PC-3 (cell line): ENCODE measurements around the gene FOXB1. TPM values are rescaled to one million over a fixed set of nuclear protein-coding genes. Genes with fewer than 3 reads are reported as not detected.

Experiments
- ATAC-seq: fragments of 200-7000 bp; cut with Tn5 transposase; 2 replicates; pipeline ENCODE4 v1.9.1; 2020; ENCODE audit warnings: mild to moderate bottlenecking, moderate library complexity
- BruUV-seq: library from RNA; stranded (reverse); fragments of 400-500 nt; replicated peaks from 2 replicates; lab custom pipeline; 2021; lab: Mats Ljungman, UMichigan
- CTCF ChIA-PET: fragments of 300-600 bp; sonication (Branson Sonifier 250); formaldehyde crosslinking; loops from one replicate; lab custom pipeline; 2022; ENCODE audit warnings: antibody characterized with exemption; lab: Charles Lee
- POLR2A ChIA-PET: fragments of 300-600 bp; sonication (Branson Sonifier 250); formaldehyde crosslinking; loops from one replicate; lab custom pipeline; 2022; ENCODE audit warnings: antibody characterized with exemption; ENCODE audit not compliant: unreplicated experiment; lab: Charles Lee
- DNase-seq: peaks from one replicate; pipeline ENCODE4 v3.0.0-alpha.2; 2015
- H2AFZ ChIP-seq: fragments of 300-600 bp; sonication (generic); 2 replicates; pipeline ENCODE4 v1.6.0; 2016; ENCODE audit warnings: antibody characterized with exemption, low read length
- H3F3A ChIP-seq: fragments of 300-600 bp; sonication (generic); one replicate; pipeline ENCODE4 v1.6.0; 2017; ENCODE audit warnings: antibody characterized with exemption, low read length, control low read depth, mild to moderate bottlenecking; ENCODE audit not compliant: unreplicated experiment
- H3K27ac ChIP-seq: fragments of 300-600 bp; sonication (generic); 2 replicates; pipeline ENCODE4 v1.5.1; 2016; ENCODE audit warnings: mild to moderate bottlenecking, low read length
- H3K27me3 ChIP-seq: fragments of 300-600 bp; sonication (generic); 2 replicates; pipeline ENCODE4 v1.6.1; 2016; ENCODE audit warnings: low read length, mixed read lengths
- H3K36me3 ChIP-seq: fragments of 300-600 bp; sonication (generic); 2 replicates; pipeline ENCODE4 v1.6.1; 2016; ENCODE audit warnings: low read depth, mixed run types, low read length, mixed read lengths
- H3K4me1 ChIP-seq: fragments of 300-600 bp; sonication (generic); 2 replicates; pipeline ENCODE4 v1.5.1; 2016; ENCODE audit warnings: low read length; ENCODE audit not compliant: insufficient read depth
- H3K4me2 ChIP-seq: fragments of 300-600 bp; sonication (generic); 2 replicates; pipeline ENCODE4 v1.6.0; 2016; ENCODE audit warnings: low read length
- H3K4me3 ChIP-seq: fragments of 300-600 bp; sonication (generic); 2 replicates; pipeline ENCODE4 v1.5.1; 2016; ENCODE audit warnings: mild to moderate bottlenecking, low read length, mixed read lengths
- H3K79me2 ChIP-seq: fragments of 300-600 bp; sonication (generic); 2 replicates; pipeline ENCODE4 v1.6.1; 2017; ENCODE audit warnings: low read length, mixed read lengths
- H3K9ac ChIP-seq: fragments of 300-600 bp; sonication (generic); 2 replicates; pipeline ENCODE4 v1.6.0; 2016; ENCODE audit warnings: mild to moderate bottlenecking, low read length
- H3K9me2 ChIP-seq: fragments of 300-600 bp; sonication (generic); replicated peaks from 2 replicates; pipeline ENCODE4 v1.6.1; 2016; ENCODE audit warnings: mixed run types, low read length, mixed read lengths
- H3K9me3 ChIP-seq: fragments of 300-600 bp; sonication (generic); 2 replicates; pipeline ENCODE4 v1.6.1; 2016; ENCODE audit warnings: low read length, mixed read lengths
- H4K20me1 ChIP-seq: fragments of 300-600 bp; sonication (generic); 2 replicates; pipeline ENCODE4 v1.6.1; 2016; ENCODE audit warnings: low read length, mixed read lengths
- CTCF ChIP-seq: fragments of 300-600 bp; sonication (generic); conservative IDR thresholded peaks from 2 replicates; pipeline ENCODE4 v1.5.1; 2017; ENCODE audit warnings: antibody characterized with exemption, low read depth, mild to moderate bottlenecking, low read length
- EZH2 ChIP-seq: fragments of 300-600 bp; sonication (generic); IDR thresholded peaks from one replicate; pipeline ENCODE4 v1.6.1; 2017; ENCODE audit warnings: antibody characterized with exemption, mild to moderate bottlenecking, low read length; ENCODE audit not compliant: unreplicated experiment
- EZH2phosphoT487 ChIP-seq: fragments of 300-600 bp; sonication (generic); IDR thresholded peaks from 2 replicates; pipeline ENCODE4 v1.6.1; 2018; ENCODE audit warnings: mild to moderate bottlenecking, antibody characterized with exemption, low read length, borderline replicate concordance
- intact Hi-C: fragments of 100-400 bp; cut with micrococcal nuclease; formaldehyde crosslinking; loops from 2 replicates; pipeline ENCODE4 v1.9.0; 2023
- total RNA-seq: library from RNA; depleted of rRNA; stranded (reverse); fragments of >200 nt; gene quantifications from 2 replicates; pipeline ENCODE4 v1.2.3, GENCODE V29; 2014

Gene FOXB1
- total RNA-seq, 1 experiment from 2014 or later: not detected

GRCh38 chr15:60035344-60035743 lies 31.2 kb downstream of the FOXB1 start:
- ATAC-seq: peak; percentile 83
- H4K20me1 ChIP-seq: no peaks in the 10 kb centered on the region
- H3K27me3 ChIP-seq: peaks cover 15% of the 10 kb centered on the region; the same call in 1 of the 2 replicates
- H3K36me3 ChIP-seq: no peaks in the 10 kb centered on the region
- H3K9me2 ChIP-seq: no peaks in the 10 kb centered on the region
- no TSS peak for BruUV-seq
- ChIA-PET CTCF (no interaction called here), POLR2A (no interaction called here)
- peak; percentile 48 for DNase-seq
- no peak overlapping the region for H3K4me2 ChIP-seq
- no peaks in the 10 kb centered on the region for H3K9me3 ChIP-seq
- H3K4me1 ChIP-seq: peaks cover 4% of the 10 kb centered on the region; the same call in 1 of the 2 replicates
- H2AFZ ChIP-seq: no peak overlapping the region
- H3K4me3 ChIP-seq: no peak overlapping the region
- TF ChIP-seq EZH2phosphoT487 (no peak), EZH2 (no peak), CTCF (no peak)
- no peaks in the 10 kb centered on the region for H3K79me2 ChIP-seq
- H3K27ac ChIP-seq: no peak overlapping the region
- H3K9ac ChIP-seq: no peak overlapping the region
- intact Hi-C loops: no loop called here
- no peaks in the 10 kb centered on the region for H3F3A ChIP-seq

GRCh38 chr15:60039316-60039715 lies 35.2 kb downstream of the FOXB1 start:
- CTCF ChIA-PET: no interaction called here
- no peak for ATAC-seq
- no peaks in the 10 kb centered on the region for H3K36me3 ChIP-seq
- H3K4me1 ChIP-seq: peaks cover 4% of the 10 kb centered on the region; the same call in 1 of the 2 replicates
- intact Hi-C loops: no loop called here
- BruUV-seq: no TSS peak
- H3K27ac ChIP-seq: no peak overlapping the region
- POLR2A ChIA-PET: no interaction called here
- H3K79me2 ChIP-seq: no peaks in the 10 kb centered on the region
- TF ChIP-seq EZH2phosphoT487 (no peak), CTCF (no peak), EZH2 (no peak)
- no peaks in the 10 kb centered on the region for H3F3A ChIP-seq
- H3K27me3 ChIP-seq: peaks cover 15% of the 10 kb centered on the region; the same call in 1 of the 2 replicates
- H3K9me3 ChIP-seq: no peaks in the 10 kb centered on the region
- no peak overlapping the region for H3K4me3 ChIP-seq
- H3K4me2 ChIP-seq: no peak overlapping the region
- no peaks in the 10 kb centered on the region for H3K9me2 ChIP-seq
- no peaks in the 10 kb centered on the region for H4K20me1 ChIP-seq
- no peak overlapping the region for H2AFZ ChIP-seq
- H3K9ac ChIP-seq: no peak overlapping the region
- DNase-seq: no peak

DNA sequence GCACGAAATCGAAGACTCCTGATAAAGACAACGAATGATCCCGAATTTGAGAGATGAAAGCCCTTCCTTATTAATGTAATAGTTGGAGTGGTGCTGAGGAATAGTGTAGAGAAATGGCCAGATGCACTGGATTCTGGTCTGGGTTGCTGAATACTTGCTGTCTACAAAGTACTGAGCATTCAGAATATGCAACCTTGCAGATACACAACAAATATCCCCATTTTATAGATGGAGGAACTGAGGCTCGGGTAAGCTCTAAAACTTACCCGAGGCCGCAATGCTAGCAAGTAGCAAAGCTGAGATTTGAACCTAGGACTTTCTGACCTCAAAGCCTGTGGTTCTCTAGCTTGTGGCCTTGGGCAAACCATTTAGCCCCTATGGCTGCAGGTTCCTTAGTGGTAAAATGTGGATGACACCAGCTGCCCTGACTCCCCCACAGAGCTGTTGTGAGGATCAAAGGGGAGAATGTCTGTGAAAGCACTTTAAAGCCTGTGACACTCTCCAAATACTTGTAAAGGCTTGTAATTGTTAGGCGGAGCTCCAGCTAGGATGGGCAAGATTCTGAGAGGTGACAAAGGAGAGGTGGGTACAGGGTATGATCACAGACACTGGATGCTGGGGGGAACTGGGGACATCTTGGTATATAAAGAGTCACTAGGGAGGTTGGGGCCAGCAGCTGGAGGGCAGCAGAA lies 39.8 kb downstream of the FOXB1 start:
- intact Hi-C loops: no loop called here
- no peaks in the 10 kb centered on the region for H3K79me2 ChIP-seq
- H2AFZ ChIP-seq: no peak overlapping the region
- TF ChIP-seq EZH2 (no peak), CTCF (no peak), EZH2phosphoT487 (no peak)
- no peaks in the 10 kb centered on the region for H3F3A ChIP-seq
- DNase-seq (no peak), ATAC-seq (no peak)
- POLR2A ChIA-PET: no interaction called here
- no peak overlapping the region for H3K27ac ChIP-seq
- H3K9me3 ChIP-seq: no peaks in the 10 kb centered on the region
- no peaks in the 10 kb centered on the region for H3K36me3 ChIP-seq
- CTCF ChIA-PET: no interaction called here
- no peaks in the 10 kb centered on the region for H3K4me1 ChIP-seq
- no peak overlapping the region for H3K4me2 ChIP-seq
- no TSS peak for BruUV-seq
- H3K4me3 ChIP-seq: no peak overlapping the region
- peaks cover 15% of the 10 kb centered on the region; the same call in 1 of the 2 replicates for H3K27me3 ChIP-seq
- no peaks in the 10 kb centered on the region for H4K20me1 ChIP-seq
- H3K9ac ChIP-seq: no peak overlapping the region
- no peaks in the 10 kb centered on the region for H3K9me2 ChIP-seq
